Adrenal gland (tissue), 12 donors: Measurements from ENCODE around the gene SPATS1. TPM values are rescaled to one million over a fixed set of nuclear protein-coding genes. Genes with fewer than 3 reads are reported as not detected.

Source experiments
- DNase-seq, 7 donors: peaks; one replicate each; pipeline ENCODE4 v3.0.0-alpha.2; 2019 to 2020
- H3K27ac ChIP-seq, 5 donors: fragments of 200-600 bp; sonication (generic) in 4 of 5; 1 replicate in 3 of 5; 2 replicates in 2 of 5; pipeline versions ENCODE4 v1.5.1 to v1.8.0; 2016 to 2020; ENCODE audit warnings: mild to moderate bottlenecking in 1 of 5
- H3K27me3 ChIP-seq: fragments of 200-600 bp; 2 replicates; pipeline ENCODE4 v1.8.0; 2021
- H3K36me3 ChIP-seq, 2 donors: fragments of 200-600 bp; replicated peaks in 1 of 2; 1 replicate in 1 of 2; 2 replicates in 1 of 2; pipeline versions ENCODE4 v1.5.1 to v1.8.0; 2018 to 2022
- H3K4me1 ChIP-seq, 2 donors: fragments of 200-600 bp; replicated peaks in 1 of 2; 1 replicate in 1 of 2; 2 replicates in 1 of 2; pipeline versions ENCODE4 v1.5.1 to v1.8.0; 2018 to 2021
- H3K4me3 ChIP-seq, 4 donors: fragments of 200-600 bp; sonication (generic) in 3 of 4; one replicate each; pipeline ENCODE4 v1.5.1; 2016 to 2018
- H3K9me3 ChIP-seq, 3 donors: fragments of 200-600 bp; sonication (generic) in 1 of 3; replicated peaks in 1 of 3; 1 replicate in 2 of 3; 2 replicates in 1 of 3; pipeline versions ENCODE4 v1.5.1 to v1.8.0; 2016 to 2021
- POLR2A ChIP-seq, 2 donors: fragments of 450-650 bp; IDR thresholded peaks; one replicate each; pipeline ENCODE4 v1.6.1; 2017; ENCODE audit warnings: antibody characterized with exemption in 2 of 2, mild to moderate bottlenecking in 2 of 2, moderate library complexity in 1 of 2
- WGBS, 4 donors: extraction: QIAGEN DNeasy Blood & Tissue Kit in 2 of 4; methylation state at CpG; one replicate each; pipeline versions ENCODE4 v1.1.5 to v1.1.7; 2013 to 2017; 5-methylcytosine and 5-hydroxymethylcytosine counted together
- intact Hi-C, 2 donors: fragments of 100-400 bp; cut with DNase I; formaldehyde crosslinking; loops; one replicate each; pipeline versions ENCODE4 v1.14.1 to v1.15.0; 2022 to 2023
- polyA plus RNA-seq, 3 donors: library from polyadenylated mRNA; stranded (reverse); fragments of 200-250 nt in 2 of 3; fragments of 350-450 nt in 1 of 3; fragmentation: Illumina TruSeq in 1 of 3; extraction: RNeasy Lipid Tissue Mini Kit (QIAGEN cat#74804) in 1 of 3; gene quantifications; one replicate each; pipeline ENCODE4 v1.2.3, GENCODE V29; 2013 to 2014
- total RNA-seq, 9 donors: library from RNA; depleted of rRNA in 4 of 9; stranded (reverse); fragments of >200 nt in 4 of 9; fragments of 120-200 nt in 1 of 9; fragmentation: NEBNext Ultra II Directional in 1 of 9; extraction: Animal tissue kit (Norgen Biotek cat#: 25700) in 1 of 9; gene quantifications; one replicate each; pipeline versions ENCODE4 v1.1.0 to v1.2.4, GENCODE V29; 2013 to 2023
- TF ChIP-seq, protein P1 (sequence below), 6 experiments: fragments of 450-650 bp in 4 of 6; fragments of 200-600 bp in 2 of 6; sonication (generic) in 1 of 6; IDR thresholded peaks; 1 replicate in 5 of 6; 2 replicates in 1 of 6; pipeline versions ENCODE4 v1.5.1 to v1.8.0; 2016 to 2021; ENCODE audit warnings: antibody characterized with exemption in 6 of 6, mild to moderate bottlenecking in 2 of 6, moderate library complexity in 1 of 6
- donor health status: healthy with polysubstance abuse.
- donor health status: Bipolar disorder and iron deficiency.
- donor health status: DM: yes; HTN: yes; CAD: no.
- donor health status: DM: no; HTN: no; CAD: no.
- donor health status: DM: no; HTN: no; CAD: no.
- donor health status: DM: yes; HTN: yes; CAD: no.

SPATS1 gene
- total and polyA plus RNA-seq, 12 donors = 0.15 TPM; not detected in 11

DNA sequence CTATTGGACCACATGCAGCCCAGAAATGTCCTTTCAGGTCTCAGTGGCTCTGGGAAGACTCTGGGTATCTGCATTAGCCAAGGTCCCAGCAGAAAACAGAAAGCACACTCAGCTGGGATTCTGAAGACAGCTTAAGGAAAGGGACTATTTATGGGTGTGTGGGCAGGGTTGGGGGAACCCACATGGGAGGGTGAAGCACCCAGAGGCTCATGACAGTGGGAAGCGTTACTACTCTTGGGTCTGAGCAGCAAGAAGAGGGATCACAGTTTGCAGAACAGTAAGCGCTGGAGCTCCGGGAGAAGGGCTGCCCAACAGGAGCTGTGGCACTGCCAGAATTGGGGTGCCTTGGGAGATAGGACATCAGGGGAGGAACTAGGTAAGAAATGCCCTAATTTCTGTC lies 32.6 kb downstream of the SPATS1 start:
- intact Hi-C loops = no loop called here
- Histone ChIP-seq H3K27me3 (no peaks in the 10 kb centered on the region), H3K9me3 (no peaks in the 10 kb centered on the region), H3K36me3 (no peaks in the 10 kb centered on the region), H3K27ac (no peak overlapping the region), H3K4me3 (no peak overlapping the region), H3K4me1 (no peaks in the 10 kb centered on the region)
- no peak for TF ChIP-seq POLR2A (IDR thresholded peaks at IDR 0.05)
- TF ChIP-seq, protein P1, sequence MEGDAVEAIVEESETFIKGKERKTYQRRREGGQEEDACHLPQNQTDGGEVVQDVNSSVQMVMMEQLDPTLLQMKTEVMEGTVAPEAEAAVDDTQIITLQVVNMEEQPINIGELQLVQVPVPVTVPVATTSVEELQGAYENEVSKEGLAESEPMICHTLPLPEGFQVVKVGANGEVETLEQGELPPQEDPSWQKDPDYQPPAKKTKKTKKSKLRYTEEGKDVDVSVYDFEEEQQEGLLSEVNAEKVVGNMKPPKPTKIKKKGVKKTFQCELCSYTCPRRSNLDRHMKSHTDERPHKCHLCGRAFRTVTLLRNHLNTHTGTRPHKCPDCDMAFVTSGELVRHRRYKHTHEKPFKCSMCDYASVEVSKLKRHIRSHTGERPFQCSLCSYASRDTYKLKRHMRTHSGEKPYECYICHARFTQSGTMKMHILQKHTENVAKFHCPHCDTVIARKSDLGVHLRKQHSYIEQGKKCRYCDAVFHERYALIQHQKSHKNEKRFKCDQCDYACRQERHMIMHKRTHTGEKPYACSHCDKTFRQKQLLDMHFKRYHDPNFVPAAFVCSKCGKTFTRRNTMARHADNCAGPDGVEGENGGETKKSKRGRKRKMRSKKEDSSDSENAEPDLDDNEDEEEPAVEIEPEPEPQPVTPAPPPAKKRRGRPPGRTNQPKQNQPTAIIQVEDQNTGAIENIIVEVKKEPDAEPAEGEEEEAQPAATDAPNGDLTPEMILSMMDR (IDR thresholded peaks at IDR 0.05) = no peak
- DNase-seq = no peak
- 86 to 97% (median 88%) methylated on average over 3 of the region's 3 CpGs for WGBS, 4 donors

DNA sequence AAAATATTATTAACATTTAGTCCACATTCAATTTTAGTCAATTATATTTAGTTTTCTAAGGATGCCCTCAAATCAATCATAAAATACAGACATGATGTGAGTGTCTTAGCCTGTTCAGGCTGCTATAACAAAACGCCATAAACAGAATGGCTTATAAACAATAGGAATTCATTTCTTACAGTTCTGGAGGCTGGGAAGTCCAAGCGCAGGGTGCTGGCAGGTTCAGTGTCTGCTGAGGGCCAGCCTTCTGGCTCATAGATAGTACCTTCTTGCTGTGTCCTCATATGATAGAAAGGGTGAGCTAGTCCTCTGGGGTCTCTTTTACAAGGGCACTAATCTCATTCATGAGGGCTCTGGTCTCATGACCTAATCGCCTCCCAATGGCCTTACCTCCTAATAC lies 35.0 kb downstream of the SPATS1 start:
- TF ChIP-seq, protein P1 (IDR thresholded peaks at IDR 0.05) = no peak
- TF ChIP-seq POLR2A (IDR thresholded peaks at IDR 0.05) = no peak
- WGBS, 4 donors = 82 to 91% (median 83%) methylated on average over 3 of the region's 3 CpGs

DNA sequence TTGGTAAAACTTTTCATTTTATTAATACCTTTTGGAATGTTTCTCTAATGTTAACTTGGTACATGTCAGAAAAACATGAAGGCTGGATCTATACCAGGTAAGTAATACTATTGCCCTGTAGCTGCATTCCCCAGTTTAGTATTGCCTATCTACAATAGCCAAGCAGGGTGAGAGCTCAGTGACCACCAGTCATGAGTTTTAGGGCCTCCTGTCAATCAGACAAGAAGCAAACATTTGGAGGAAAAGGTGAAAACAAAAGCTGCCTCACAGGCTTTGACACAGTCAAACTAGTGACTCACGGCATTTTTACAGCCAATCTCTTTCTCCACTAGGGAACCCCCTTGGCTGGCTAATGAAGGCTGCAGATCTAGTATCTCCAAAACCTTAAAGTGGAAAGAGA lies 35.5 kb downstream of the SPATS1 start:
- TF ChIP-seq POLR2A (IDR thresholded peaks at IDR 0.05) = no peak
- WGBS, 4 donors = 50 to 77% (median 54%) methylated on average over 1 of the region's 1 CpG
- Histone ChIP-seq H3K27ac (no peak overlapping the region), H3K9me3 (no peaks in the 10 kb centered on the region), H3K4me1 (peaks cover 0 to 7% of the 10 kb centered on the region in 2 donors), H3K36me3 (no peaks in the 10 kb centered on the region), H3K27me3 (no peaks in the 10 kb centered on the region), H3K4me3 (no peak overlapping the region)
- intact Hi-C loops = no loop called here
- DNase-seq = no peak

More for the DNA sequence above, 35.0 kb downstream of the SPATS1 start:
- H3K4me3 ChIP-seq = no peak overlapping the region
- intact Hi-C loops = no loop called here
- no peaks in the 10 kb centered on the region for H3K36me3 ChIP-seq
- no peak for DNase-seq
- H3K27me3 ChIP-seq = no peaks in the 10 kb centered on the region
- H3K9me3 ChIP-seq = no peaks in the 10 kb centered on the region
- H3K27ac ChIP-seq = no peak overlapping the region
- peaks cover 0 to 7% of the 10 kb centered on the region in 2 donors for H3K4me1 ChIP-seq

DNA sequence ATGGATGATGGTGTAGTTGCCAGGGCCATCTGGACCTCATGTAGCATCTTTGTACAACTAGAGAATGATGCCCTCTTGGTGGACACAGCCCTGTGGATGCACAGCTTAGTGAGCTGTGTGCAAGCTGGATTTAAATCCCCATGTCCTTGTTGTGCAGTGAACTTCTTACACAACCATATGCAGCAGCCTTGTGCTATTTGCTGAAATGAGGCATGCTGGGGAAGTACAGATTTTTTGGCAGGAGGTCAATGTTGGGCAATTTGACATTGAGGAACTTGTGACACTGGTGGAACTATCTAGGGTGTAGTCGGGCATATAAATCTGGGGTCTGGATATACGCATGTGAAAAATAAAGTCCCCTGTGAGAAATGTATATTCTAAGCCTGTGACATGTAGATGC lies 39.3 kb downstream of the SPATS1 start:
- Histone ChIP-seq H3K4me1 (peaks cover 6 to 12% of the 10 kb centered on the region in 2 donors), H3K4me3 (no peak overlapping the region), H3K9me3 (no peaks in the 10 kb centered on the region), H3K27me3 (no peaks in the 10 kb centered on the region), H3K27ac (peak overlapping the region in 2 of 5 donors; percentile 23 to 31), H3K36me3 (no peaks in the 10 kb centered on the region)
- 30 to 54% (median 38%) methylated on average over 2 of the region's 2 CpGs for WGBS, 4 donors
- peak; percentile 60 to 86 (median 80) for DNase-seq
- intact Hi-C loops = no loop called here
- TF ChIP-seq POLR2A (IDR thresholded peaks at IDR 0.05) = no peak
- TF ChIP-seq, protein P1 (IDR thresholded peaks at IDR 0.05) = no peak

DNA sequence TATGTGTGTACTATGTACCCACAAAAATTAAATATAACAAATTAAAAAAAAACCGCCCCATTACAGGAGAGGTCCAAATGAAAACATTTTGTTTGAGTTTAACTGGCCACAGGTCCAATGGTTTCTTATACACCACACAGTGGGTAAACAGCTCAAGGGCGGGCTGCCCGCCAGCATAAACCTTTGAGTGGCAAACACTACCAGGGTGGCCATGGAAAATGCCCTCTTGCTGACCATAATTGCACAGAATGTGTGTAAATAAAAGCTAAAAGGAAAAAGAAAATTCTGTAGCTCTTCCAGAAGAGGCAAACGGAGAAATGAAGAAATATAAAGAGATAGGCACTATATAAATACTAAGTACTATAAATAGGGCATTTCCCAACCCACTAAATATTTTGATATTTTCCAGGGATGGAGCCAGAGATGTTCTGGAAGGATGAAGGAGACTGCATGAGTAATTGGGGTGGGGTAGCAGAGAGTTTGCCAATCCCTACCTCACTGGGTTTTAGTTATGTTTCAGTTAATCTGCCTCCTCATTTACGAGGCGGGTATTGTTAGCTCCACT lies 44.0 kb downstream of the SPATS1 start:
- no peaks in the 10 kb centered on the region for H3K27me3 ChIP-seq
- intact Hi-C loops = no loop called here
- H3K4me3 ChIP-seq = peak overlapping the region in 2 of 4 donors; percentile 57 to 95
- no peaks in the 10 kb centered on the region for H3K9me3 ChIP-seq
- H3K27ac ChIP-seq = peak overlapping the region in 4 of 5 donors; percentile 33 to 98 (median 94)
- peaks cover 28 to 31% of the 10 kb centered on the region in 2 donors for H3K4me1 ChIP-seq
- DNase-seq = peak in 1 of 7 donors; percentile 24
- peaks cover 0 to 9% of the 10 kb centered on the region in 2 donors for H3K36me3 ChIP-seq
- no peak for TF ChIP-seq POLR2A (IDR thresholded peaks at IDR 0.05)
- TF ChIP-seq, protein P1 (IDR thresholded peaks at IDR 0.05) = no peak
- WGBS, 4 donors = 60 to 66% (median 62%) methylated on average over 6 of the region's 6 CpGs
